ENCODE results near the gene ESR2.
A peak's percentile ranks its signal among the peaks of the same experiment; 100 is the strongest.
"Not testable (repeated sequence)": the region's sequence is repeated elsewhere in the genome, so short reads cannot be mapped to it uniquely, and the experiment has no call there.

ESR2 gene

GRCh38 chr14:64137657-64138290 is 156.4 kb downstream of the ESR2 start:
- DNase-seq (ENCODE audit: low spot score): no peak

GRCh38 chr14:64126548-64126947 is 167.6 kb downstream of the ESR2 start:
- DNase-seq (ENCODE audit: low spot score): no peak

GRCh38 chr14:64125270-64125669 is 168.9 kb downstream of the ESR2 start:
- DNase-seq (ENCODE audit: low spot score): no peak

DNA sequence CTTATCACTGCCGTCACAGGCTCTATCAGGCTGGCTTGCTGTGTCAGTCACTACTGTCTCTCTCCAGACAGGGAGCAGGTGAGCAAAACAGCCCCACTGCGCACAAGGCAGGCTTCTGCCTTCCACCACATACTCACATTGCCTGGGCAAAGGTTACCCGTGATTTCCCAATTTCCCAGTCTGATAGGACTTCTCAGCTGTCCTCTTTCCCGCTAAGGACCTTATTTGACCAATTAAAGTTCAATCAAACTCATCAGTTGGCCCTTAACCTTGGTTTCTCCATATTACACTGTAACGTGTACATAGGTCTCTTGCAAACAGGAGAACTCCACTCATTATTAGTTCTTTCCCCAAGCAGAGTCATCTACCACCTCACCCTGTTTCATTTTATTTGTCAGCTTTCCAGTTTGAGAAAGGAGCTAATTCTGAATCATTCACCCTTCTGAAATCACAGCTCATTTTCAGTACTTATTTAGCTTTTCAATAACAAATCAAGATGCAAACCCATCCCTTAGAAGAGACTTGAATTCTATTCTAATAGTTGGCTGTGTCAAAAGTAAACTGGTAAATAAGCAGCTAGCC is 170.8 kb downstream of the ESR2 start:
- DNase-seq (ENCODE audit: low spot score): peak; percentile 61

GRCh38 chr14:64119980-64120379 is 174.2 kb downstream of the ESR2 start:
- no peak for DNase-seq (ENCODE audit: low spot score)

DNA sequence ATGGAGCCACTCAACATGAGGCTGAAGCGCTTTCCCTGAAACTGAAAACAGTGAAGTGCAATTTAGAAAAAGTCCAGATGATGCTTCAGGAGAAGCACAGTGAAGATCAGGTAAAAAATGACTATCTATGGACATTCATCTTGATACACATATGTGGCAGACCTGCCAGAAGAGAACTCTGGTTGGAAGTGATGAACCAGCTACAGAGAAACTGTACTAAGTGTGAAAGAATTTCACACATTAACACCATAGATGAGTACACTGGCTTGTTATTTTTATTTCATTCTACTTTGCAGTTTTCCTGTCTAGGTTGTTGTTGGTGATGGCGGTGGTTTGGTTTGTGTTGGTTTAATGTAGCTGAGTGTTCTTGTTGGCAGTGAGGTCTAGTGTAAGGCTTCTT is 174.7 kb downstream of the ESR2 start:
- DNase-seq (ENCODE audit: low spot score): peak; percentile 58

GRCh38 chr14:64118892-64119291 is 175.3 kb downstream of the ESR2 start:
- DNase-seq (ENCODE audit: low spot score): no peak

DNA sequence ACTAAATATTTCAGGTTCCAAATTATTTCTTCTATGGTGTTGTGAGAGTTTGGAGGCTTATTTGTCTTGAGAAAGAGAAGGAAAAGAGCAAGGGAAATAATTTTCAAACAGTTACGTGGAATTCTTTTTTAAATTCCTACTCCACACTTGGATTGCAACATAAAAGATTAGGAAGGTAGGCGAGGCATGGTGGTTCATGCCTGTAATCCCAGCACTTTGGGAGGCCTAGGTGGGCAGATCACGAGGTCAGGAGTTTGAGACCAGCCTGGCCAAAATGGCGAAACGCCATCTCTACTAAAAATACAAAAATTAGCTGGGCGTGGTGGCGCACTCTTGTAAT is 175.8 kb downstream of the ESR2 start:
- DNase-seq (ENCODE audit: low spot score): not testable (repeated sequence)

- DNase-seq (ENCODE audit: low spot score): no peak
Observed at GRCh38 chr14:64117671-64118402, 176.3 kb downstream of the ESR2 start.

DNA sequence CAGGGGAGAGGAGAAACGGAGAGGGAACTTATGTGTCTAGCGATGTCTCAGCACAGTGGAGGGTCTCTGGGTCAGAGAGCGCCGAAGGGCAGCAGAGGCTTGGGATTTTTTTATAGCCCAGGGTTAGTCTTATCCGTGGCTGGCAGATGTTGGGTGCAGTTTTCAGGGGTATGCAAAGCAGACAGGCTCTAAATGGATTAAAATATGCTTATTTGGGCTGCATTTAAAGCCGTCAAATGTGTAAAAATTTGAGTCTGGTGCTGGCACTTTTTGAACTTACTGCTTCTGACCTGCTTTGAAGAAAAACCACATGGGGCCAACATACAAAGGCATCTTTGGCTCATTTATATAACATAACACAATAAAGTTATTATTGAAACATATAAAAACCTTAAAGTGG is 178.8 kb downstream of the ESR2 start:
- DNase-seq (ENCODE audit: low spot score): no peak

GRCh38 chr14:64114796-64115195 is 179.4 kb downstream of the ESR2 start:
- no peak for DNase-seq (ENCODE audit: low spot score)

GRCh38 chr14:64114166-64114565 is 180.0 kb downstream of the ESR2 start:
- no peak for DNase-seq (ENCODE audit: low spot score)

- no peak for DNase-seq (ENCODE audit: low spot score)
Observed at GRCh38 chr14:64112867-64113678, 181.1 kb downstream of the ESR2 start.

- DNase-seq (ENCODE audit: low spot score): no peak
Observed at GRCh38 chr14:64110802-64111201, 183.4 kb downstream of the ESR2 start.

DNA sequence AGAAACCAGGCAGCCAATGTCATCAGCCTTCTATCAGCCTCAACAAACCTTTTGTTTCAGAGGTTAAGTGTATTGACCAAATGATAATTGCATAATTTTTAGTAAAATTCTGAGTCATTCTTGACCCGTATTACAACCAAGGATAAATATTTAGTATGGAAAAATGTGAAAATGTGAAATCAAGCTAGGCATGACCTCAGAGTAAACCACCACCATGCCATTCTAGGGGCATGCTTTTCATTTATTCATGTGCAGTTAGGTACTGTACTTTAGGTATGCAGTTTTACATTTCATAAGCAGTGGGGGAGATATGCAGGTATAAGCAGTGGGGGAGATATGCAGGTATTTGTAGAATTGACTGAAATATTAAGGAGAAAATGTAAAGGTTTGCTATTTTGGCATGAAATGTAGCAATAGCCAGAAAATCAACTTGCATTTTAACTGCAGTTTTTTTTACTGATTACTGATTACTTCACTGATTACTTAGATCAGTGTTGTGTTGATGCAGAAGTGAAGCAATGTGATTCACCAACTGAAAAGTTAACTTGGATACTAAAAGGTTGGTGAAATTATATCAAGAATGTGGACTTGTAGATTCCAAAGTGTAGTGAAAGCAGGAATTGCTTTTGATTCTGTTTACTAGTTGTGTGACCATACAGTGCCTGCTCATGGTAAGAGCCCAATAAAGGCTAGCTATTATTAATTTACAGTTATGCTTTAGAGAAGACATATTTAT is 184.2 kb downstream of the ESR2 start:
- no peak for DNase-seq (ENCODE audit: low spot score)

DNA sequence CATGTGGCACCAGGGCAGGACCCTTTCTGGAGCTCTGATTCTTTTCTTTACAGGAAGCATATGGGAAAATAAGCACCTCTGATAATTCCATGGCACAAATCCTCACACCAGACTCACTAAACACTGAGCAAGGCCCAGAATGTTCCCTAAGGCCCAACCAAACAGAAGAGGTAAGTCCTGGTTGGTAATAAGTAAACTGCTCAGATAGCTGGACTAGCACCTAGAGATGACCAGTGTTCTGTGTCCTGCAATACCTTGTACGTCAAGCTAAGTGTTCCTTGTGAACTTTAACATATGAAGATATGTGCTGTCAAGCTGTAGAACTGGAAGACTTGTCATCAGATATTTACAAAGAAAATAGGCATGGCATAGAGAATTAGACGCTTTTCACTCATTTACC is 186.7 kb downstream of the ESR2 start:
- no peak for DNase-seq (ENCODE audit: low spot score)

GRCh38 chr14:64098120-64098519 is 196.1 kb downstream of the ESR2 start:
- no peak for DNase-seq (ENCODE audit: low spot score)

DNA sequence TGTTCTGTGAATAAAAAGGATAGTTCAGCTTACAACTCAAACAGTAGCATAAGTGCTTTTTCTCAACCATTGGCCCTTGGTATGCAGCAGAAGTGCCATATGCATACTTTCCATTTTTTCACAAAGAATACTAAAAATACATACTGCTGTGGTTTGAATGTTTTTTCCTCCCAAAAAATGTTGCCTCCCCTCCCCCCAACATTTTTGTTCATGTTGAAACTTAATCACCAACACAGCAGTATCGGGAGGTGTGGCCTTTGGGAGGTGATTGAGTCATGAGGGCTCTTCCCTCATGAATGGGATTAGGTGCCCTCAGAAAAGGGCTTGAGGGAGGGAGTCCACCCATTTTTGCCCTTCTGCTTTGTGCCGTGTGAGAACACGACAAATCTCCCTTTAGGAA is 198.6 kb downstream of the ESR2 start:
- DNase-seq (ENCODE audit: low spot score): peak; percentile 15

DNA sequence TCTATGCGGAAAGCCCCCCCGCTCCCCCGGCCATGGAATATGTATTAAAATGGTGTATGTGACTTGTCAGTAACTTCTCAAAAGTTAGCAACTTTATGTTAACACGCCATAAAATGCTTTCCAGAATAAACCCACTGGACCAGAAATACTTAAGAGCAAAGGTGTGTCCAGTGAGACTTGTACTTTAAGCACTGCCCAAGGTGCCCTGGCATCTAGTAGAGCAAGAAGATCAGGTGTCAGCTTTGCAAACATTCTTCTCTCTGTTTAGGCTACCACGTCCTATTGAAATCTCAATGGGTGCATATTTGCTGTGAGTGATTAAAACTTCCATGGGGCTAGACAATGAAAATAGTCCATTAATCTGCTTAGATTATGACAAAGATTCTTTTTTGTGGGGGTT is 201.2 kb downstream of the ESR2 start:
- DNase-seq (ENCODE audit: low spot score): no peak

DNA sequence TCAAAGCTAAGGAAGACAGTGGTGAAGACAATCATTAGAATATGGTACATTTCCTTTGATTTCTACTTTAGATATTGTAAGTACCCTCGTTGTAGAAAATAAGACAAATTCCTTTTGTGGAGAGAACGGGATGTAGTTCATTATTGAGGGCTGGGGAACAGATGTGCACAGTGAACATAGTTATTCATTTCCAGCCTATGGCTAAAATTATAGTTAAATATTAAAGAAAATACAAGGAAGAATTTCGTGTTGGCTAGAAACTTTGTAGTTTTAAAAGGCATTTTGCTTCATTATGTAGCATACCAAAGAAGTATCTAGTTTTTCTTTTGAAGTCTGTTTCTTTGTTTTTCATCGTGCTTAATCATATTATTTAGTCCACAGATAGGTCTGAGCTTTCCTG is 201.8 kb downstream of the ESR2 start:
- DNase-seq (ENCODE audit: low spot score): no peak

DNA sequence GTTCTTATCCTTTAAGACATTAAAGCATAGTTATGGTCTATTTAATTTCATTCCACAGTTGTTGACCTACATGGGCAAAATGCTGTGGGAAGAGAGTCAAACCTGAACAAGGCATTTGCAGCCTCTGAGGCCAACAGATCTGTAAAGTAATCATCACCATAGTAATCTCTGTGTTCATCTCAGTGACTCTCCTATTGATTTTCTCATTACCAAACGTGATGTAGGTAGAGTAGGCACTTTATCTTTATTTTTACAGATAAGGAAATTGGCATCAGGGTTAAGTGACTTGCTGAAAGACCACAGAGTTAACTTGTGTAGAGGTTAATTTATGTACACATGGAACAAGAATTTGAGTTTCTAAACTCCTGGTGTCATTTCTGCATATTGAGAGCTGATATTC is 203.0 kb downstream of the ESR2 start:
- no peak for DNase-seq (ENCODE audit: low spot score)

DNA sequence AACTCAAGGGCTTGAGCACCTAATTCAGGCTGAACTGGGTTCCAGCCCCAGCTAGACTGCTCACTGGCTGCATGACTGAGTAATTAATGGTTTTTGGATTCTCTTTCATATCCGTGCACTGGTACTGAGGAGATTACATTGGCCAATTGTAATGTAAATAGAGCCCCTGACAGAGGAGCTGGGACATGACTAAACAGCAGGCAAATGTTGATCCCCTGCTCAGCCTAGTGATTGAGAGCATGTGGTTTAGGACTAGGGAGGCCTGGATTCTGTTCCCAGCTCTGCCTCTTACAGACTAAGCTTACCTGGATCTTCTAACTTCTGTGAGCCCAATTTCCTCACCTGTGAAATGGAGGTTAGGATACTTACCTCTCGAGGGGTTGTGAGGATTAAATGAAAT is 204.3 kb downstream of the ESR2 start:
- no peak for DNase-seq (ENCODE audit: low spot score)

Data from activated CD4-positive, alpha-beta T cell treated with anti-CD3 and anti-CD28 coated beads, Interleukin-2, Interleukin-4, amounts not matched to agents 100 ng/mL and 50 ng/mL, durations not matched to agents 16 hours and 8 hours (primary cell).